Measurements from ENCODE around the gene NTNG1. TPM values are rescaled to one million over a fixed set of nuclear protein-coding genes. Genes with fewer than 3 reads are reported as not detected.
A peak's percentile ranks its signal among the peaks of the same experiment; 100 is the strongest.

NTNG1 gene
- total and polyA plus RNA-seq, 10 of the 15 experiments (the other 5 are each of a cell fraction or from before 2014, with no cell fraction given), result 0.18 to 2.3 (median 1.1) TPM; not detected in 1

DNA sequence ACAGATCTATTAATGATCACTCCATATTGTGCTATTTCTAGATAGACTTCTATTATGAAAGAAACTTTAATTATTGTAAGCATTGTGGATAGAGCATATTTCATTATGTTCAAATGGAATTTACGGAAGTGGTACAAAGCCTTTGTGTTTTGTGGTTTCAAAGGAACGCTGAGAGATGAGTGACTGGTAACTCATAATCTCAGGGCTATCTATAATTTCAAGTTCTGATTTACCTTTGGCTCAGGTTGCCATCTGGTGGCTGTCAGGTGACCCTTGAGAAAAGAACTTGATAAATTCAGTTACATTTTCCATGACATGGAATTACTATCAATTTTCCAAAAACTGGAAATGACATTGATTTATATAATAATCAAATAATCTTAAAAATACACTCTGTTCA is 12.2 kb downstream of the NTNG1 start:
- in situ Hi-C loops (cut with MboI) (no loop called here), intact Hi-C loops (cut with micrococcal nuclease; ENCODE audit: unreplicated experiment) (loop anchor here (5.0 kb wide), 1 partner anchor 1131 kb away; no protein-coding TSS in a partner anchor)
- Histone ChIP-seq H3K27ac (ENCODE audit: control insufficient read depth, insufficient read depth) (no peak overlapping the region), H3K9me3 (replicated peaks; ENCODE audit: control insufficient read depth, insufficient read depth, low read length) (no peaks in the 10 kb centered on the region), H4K20me1 (ENCODE audit: control insufficient read depth, insufficient read depth) (no peaks in the 10 kb centered on the region), H2AFZ (ENCODE audit: control insufficient read depth, low read depth, low read length) (no peak overlapping the region), H3K79me2 (ENCODE audit: control insufficient read depth, insufficient read depth, low read length) (no peaks in the 10 kb centered on the region), H3K9ac (ENCODE audit: control insufficient read depth, insufficient read depth, low read length) (no peak overlapping the region), H3K4me2 (ENCODE audit: control insufficient read depth, insufficient read depth) (no peak overlapping the region), H3K4me3 (no peak overlapping the region), H3K36me3 (ENCODE audit: control insufficient read depth in 2 of 2, insufficient read depth in 2 of 2, low read length in 1 of 2) (no peaks in the 10 kb centered on the region), H3K4me1 (ENCODE audit: control insufficient read depth, insufficient read depth, low read length) (no peaks in the 10 kb centered on the region), H3K27me3 (replicated peaks in 1 of 2; ENCODE audit: control insufficient read depth in 2 of 2, insufficient read depth in 2 of 2, low read length in 1 of 2) (no peaks in the 10 kb centered on the region)
- ChIA-PET RAD21 (ENCODE audit: unreplicated experiment) (no interaction called here), POLR2A (no interaction called here), SMC1A (ENCODE audit: uncharacterized antibody, unreplicated experiment) (no interaction called here), CTCF (no interaction called here)
- BruUV-seq (replicated peaks), result no TSS peak
- ATAC-seq (peak; percentile 38; the same call in 1 of the 3 replicates), FAIRE-seq (no peak), DNase-seq (ENCODE audit: low read depth, low spot score) (no peak)
- TF ChIP-seq SMC3 (IDR thresholded peaks at IDR 0.05; ENCODE audit: borderline replicate concordance, low read length) (no peak; the same call in 1 of the 2 replicates), RUNX3 (IDR thresholded peaks at IDR 0.05; ENCODE audit: low read length) (peak; percentile 29; the same call in 1 of the 2 replicates), RAD21 (IDR thresholded peaks at IDR 0.05; ENCODE audit: insufficient read depth, low read depth, low read length) (peak; percentile 54), SPI1 (IDR thresholded peaks at IDR 0.05; ENCODE audit: borderline replicate concordance, insufficient read depth, low read depth, low read length) (0 out of 2 replicates have a peak, but pooled peaks have one; percentile 41), GABPA (IDR thresholded peaks at IDR 0.05; ENCODE audit: low read depth) (no peak), YY1 (IDR thresholded peaks at IDR 0.05; ENCODE audit: low read depth, low read length) (no peak)
- TF ChIP-seq, protein P1, sequence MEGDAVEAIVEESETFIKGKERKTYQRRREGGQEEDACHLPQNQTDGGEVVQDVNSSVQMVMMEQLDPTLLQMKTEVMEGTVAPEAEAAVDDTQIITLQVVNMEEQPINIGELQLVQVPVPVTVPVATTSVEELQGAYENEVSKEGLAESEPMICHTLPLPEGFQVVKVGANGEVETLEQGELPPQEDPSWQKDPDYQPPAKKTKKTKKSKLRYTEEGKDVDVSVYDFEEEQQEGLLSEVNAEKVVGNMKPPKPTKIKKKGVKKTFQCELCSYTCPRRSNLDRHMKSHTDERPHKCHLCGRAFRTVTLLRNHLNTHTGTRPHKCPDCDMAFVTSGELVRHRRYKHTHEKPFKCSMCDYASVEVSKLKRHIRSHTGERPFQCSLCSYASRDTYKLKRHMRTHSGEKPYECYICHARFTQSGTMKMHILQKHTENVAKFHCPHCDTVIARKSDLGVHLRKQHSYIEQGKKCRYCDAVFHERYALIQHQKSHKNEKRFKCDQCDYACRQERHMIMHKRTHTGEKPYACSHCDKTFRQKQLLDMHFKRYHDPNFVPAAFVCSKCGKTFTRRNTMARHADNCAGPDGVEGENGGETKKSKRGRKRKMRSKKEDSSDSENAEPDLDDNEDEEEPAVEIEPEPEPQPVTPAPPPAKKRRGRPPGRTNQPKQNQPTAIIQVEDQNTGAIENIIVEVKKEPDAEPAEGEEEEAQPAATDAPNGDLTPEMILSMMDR (IDR thresholded peaks at IDR 0.05 in 2 of 3, conservative IDR thresholded peaks at IDR 0.05 in 1 of 3; ENCODE audit: control insufficient read depth in 2 of 3, extremely low read depth in 1 of 3, insufficient read depth in 1 of 3, low read depth in 3 of 3, low read length in 3 of 3), result peak; percentile 12 to 30 (median 16); a peak in 2 of 6 replicates
- TF ChIP-seq, protein P2, sequence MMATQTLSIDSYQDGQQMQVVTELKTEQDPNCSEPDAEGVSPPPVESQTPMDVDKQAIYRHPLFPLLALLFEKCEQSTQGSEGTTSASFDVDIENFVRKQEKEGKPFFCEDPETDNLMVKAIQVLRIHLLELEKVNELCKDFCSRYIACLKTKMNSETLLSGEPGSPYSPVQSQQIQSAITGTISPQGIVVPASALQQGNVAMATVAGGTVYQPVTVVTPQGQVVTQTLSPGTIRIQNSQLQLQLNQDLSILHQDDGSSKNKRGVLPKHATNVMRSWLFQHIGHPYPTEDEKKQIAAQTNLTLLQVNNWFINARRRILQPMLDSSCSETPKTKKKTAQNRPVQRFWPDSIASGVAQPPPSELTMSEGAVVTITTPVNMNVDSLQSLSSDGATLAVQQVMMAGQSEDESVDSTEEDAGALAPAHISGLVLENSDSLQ (IDR thresholded peaks at IDR 0.05), result peak; percentile 54; the same call in 1 of the 2 replicates
- WGBS (ENCODE audit: insufficient coverage, insufficient replicate concordance, low lambda C conversion rate, missing lambda C conversion rate), result 10% methylated on average over 2 of the region's 2 CpGs
